ENCODE results near the gene ATF6. TPM values are rescaled to one million over a fixed set of nuclear protein-coding genes. Genes with fewer than 3 reads are reported as not detected.

The ATF6 gene
- total and polyA plus RNA-seq, 4 donors = 10.0 to 22.5 (median 13.4) TPM

DNA sequence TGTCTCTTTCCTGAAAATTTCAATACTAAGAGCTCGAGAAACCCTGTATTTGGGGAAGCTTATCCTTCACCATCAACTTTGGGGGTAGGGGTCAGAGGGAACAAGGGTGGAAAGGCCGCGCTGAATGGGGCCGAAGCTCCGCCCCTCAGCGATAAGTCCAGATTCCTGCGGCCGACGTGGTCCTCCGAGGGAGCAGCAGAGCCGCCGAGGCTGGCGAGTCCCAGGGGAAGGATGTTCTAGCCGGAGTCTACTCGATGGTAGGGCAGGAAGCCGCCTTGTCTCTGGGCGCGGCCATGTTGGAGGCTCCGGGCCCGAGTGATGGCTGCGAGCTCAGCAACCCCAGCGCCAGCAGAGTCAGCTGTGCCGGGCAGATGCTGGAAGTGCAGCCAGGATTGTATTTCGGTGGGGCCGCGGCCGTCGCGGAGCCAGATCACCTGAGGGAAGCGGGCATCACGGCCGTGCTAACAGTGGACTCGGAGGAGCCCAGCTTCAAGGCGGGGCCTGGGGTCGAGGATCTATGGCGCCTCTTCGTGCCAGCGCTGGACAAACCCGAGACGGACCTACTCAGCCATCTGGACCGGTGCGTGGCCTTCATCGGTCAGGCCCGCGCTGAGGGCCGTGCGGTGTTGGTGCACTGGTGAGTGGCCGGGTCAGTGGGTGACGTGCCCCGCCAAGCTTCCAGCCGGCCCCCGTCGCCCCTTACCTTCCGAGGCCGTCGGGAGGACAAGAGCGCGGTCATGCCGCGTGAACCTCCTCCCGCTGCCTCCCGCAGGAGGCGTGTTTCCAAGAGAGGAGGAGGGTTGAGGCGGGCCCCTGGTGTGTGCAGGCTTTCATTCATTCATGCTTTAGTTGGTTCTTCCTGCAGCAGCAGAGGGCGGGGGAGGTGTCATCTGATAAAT, 16.4 kb upstream of the ATF6 start, which contains the start of gene DUSP12:
DUSP12 (plus strand) TSS at position 278 of the 899 bp plus-strand sequence; CDS start at position 294, 16 bp downstream.
- Histone ChIP-seq H3K9me3 (ENCODE audit: control insufficient read depth in 4 of 4, low read length in 3 of 4) (no peaks in the 10 kb centered on the region), H3K36me3 (ENCODE audit: control insufficient read depth in 4 of 4, insufficient read depth in 3 of 4, low read depth in 1 of 4, low read length in 3 of 4) (peaks cover 1 to 26% (median 20%) of the 10 kb centered on the region in 4 donors), H3K4me1 (ENCODE audit: control insufficient read depth in 4 of 4, insufficient read depth in 4 of 4, low read length in 3 of 4) (peaks cover 6 to 15% (median 9%) of the 10 kb centered on the region in 4 donors), H3K27me3 (ENCODE audit: control insufficient read depth in 4 of 4, insufficient read depth in 4 of 4, low read length in 3 of 4) (no peaks in the 10 kb centered on the region), H3K9ac (ENCODE audit: low read depth in 1 of 2, low read length in 2 of 2) (peak within 1 kb of the TSS; percentile 23 to 61), H3K4me3 (ENCODE audit: low read depth in 1 of 3, low read length in 3 of 3) (peak within 1 kb of the TSS; percentile 90 to 98 (median 96)), H3K27ac (ENCODE audit: low read depth in 1 of 2, low read length in 2 of 2) (peak within 1 kb of the TSS; percentile 81 to 85)
- under 1% methylated on average over 65 of the region's 65 CpGs for WGBS
- peak; percentile 85 for DNase-seq (ENCODE audit: low spot score)
- TF ChIP-seq SP1 (IDR thresholded peaks at IDR 0.05) = peak; percentile 55
- TF ChIP-seq YY1 (IDR thresholded peaks at IDR 0.05) = peak; percentile 99
- TF ChIP-seq HNF4G (IDR thresholded peaks at IDR 0.05) = no peak
- TF ChIP-seq RAD21 (IDR thresholded peaks at IDR 0.05) = peak; percentile 10 to 43
- no peak for TF ChIP-seq FOXA2 (IDR thresholded peaks at IDR 0.05)
- no peak for TF ChIP-seq TAF1 (conservative IDR thresholded peaks at IDR 0.05)
- peak in 1 of 2 donors; percentile 39 for TF ChIP-seq JUND (IDR thresholded peaks at IDR 0.05)
- TF ChIP-seq, protein P1, sequence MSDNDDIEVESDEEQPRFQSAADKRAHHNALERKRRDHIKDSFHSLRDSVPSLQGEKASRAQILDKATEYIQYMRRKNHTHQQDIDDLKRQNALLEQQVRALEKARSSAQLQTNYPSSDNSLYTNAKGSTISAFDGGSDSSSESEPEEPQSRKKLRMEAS (IDR thresholded peaks at IDR 0.05) = no peak
- TF ChIP-seq FOXA1 (IDR thresholded peaks at IDR 0.05) = no peak
- TF ChIP-seq, protein P2, sequence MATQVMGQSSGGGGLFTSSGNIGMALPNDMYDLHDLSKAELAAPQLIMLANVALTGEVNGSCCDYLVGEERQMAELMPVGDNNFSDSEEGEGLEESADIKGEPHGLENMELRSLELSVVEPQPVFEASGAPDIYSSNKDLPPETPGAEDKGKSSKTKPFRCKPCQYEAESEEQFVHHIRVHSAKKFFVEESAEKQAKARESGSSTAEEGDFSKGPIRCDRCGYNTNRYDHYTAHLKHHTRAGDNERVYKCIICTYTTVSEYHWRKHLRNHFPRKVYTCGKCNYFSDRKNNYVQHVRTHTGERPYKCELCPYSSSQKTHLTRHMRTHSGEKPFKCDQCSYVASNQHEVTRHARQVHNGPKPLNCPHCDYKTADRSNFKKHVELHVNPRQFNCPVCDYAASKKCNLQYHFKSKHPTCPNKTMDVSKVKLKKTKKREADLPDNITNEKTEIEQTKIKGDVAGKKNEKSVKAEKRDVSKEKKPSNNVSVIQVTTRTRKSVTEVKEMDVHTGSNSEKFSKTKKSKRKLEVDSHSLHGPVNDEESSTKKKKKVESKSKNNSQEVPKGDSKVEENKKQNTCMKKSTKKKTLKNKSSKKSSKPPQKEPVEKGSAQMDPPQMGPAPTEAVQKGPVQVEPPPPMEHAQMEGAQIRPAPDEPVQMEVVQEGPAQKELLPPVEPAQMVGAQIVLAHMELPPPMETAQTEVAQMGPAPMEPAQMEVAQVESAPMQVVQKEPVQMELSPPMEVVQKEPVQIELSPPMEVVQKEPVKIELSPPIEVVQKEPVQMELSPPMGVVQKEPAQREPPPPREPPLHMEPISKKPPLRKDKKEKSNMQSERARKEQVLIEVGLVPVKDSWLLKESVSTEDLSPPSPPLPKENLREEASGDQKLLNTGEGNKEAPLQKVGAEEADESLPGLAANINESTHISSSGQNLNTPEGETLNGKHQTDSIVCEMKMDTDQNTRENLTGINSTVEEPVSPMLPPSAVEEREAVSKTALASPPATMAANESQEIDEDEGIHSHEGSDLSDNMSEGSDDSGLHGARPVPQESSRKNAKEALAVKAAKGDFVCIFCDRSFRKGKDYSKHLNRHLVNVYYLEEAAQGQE (IDR thresholded peaks at IDR 0.05) = peak; percentile 43
- peak in 1 of 2 donors; percentile 74 for TF ChIP-seq GABPA (IDR thresholded peaks at IDR 0.05 in 1 of 2, conservative IDR thresholded peaks at IDR 0.05 in 1 of 2)
- TF ChIP-seq, protein P3, sequence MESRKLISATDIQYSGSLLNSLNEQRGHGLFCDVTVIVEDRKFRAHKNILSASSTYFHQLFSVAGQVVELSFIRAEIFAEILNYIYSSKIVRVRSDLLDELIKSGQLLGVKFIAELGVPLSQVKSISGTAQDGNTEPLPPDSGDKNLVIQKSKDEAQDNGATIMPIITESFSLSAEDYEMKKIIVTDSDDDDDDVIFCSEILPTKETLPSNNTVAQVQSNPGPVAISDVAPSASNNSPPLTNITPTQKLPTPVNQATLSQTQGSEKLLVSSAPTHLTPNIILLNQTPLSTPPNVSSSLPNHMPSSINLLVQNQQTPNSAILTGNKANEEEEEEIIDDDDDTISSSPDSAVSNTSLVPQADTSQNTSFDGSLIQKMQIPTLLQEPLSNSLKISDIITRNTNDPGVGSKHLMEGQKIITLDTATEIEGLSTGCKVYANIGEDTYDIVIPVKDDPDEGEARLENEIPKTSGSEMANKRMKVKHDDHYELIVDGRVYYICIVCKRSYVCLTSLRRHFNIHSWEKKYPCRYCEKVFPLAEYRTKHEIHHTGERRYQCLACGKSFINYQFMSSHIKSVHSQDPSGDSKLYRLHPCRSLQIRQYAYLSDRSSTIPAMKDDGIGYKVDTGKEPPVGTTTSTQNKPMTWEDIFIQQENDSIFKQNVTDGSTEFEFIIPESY (IDR thresholded peaks at IDR 0.05) = no peak
- peak; percentile 38 to 56 for TF ChIP-seq HNF4A (conservative IDR thresholded peaks at IDR 0.05)
- TF ChIP-seq, protein P4, sequence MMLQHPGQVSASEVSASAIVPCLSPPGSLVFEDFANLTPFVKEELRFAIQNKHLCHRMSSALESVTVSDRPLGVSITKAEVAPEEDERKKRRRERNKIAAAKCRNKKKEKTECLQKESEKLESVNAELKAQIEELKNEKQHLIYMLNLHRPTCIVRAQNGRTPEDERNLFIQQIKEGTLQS (IDR thresholded peaks at IDR 0.05) = no peak
- no peak for TF ChIP-seq EGR1 (IDR thresholded peaks at IDR 0.05; ENCODE audit: low read depth in 2 of 2)
- TF ChIP-seq RXRA (IDR thresholded peaks at IDR 0.05) = peak in 1 of 2 donors; percentile 27
- TF ChIP-seq, protein P5, sequence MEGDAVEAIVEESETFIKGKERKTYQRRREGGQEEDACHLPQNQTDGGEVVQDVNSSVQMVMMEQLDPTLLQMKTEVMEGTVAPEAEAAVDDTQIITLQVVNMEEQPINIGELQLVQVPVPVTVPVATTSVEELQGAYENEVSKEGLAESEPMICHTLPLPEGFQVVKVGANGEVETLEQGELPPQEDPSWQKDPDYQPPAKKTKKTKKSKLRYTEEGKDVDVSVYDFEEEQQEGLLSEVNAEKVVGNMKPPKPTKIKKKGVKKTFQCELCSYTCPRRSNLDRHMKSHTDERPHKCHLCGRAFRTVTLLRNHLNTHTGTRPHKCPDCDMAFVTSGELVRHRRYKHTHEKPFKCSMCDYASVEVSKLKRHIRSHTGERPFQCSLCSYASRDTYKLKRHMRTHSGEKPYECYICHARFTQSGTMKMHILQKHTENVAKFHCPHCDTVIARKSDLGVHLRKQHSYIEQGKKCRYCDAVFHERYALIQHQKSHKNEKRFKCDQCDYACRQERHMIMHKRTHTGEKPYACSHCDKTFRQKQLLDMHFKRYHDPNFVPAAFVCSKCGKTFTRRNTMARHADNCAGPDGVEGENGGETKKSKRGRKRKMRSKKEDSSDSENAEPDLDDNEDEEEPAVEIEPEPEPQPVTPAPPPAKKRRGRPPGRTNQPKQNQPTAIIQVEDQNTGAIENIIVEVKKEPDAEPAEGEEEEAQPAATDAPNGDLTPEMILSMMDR (IDR thresholded peaks at IDR 0.05; ENCODE audit: low read depth, low read length, missing input control) = no peak
- TF ChIP-seq NR2F2 (IDR thresholded peaks at IDR 0.05) = peak; percentile 84

Data from liver (tissue), 9 donors.